HL-60 (cell line): ENCODE data around the gene XAF1.

Experiments
- DNase-seq, 2 experiments: peaks; one replicate each; pipeline ENCODE4 v3.0.0-alpha.2; 2010 to 2020; ENCODE audit warnings: low read depth in 1 of 2, low spot score in 1 of 2
- H3K27ac ChIP-seq: fragments of 250-450 bp; sonication (Bioruptor Pico); replicated peaks from 2 replicates; pipeline ENCODE4 v1.5.1; 2020; ENCODE audit warnings: mild to moderate bottlenecking, moderate library complexity
- H3K27me3 ChIP-seq: fragments of 250-450 bp; sonication (Bioruptor Pico); 2 replicates; pipeline ENCODE4 v1.5.1; 2021; ENCODE audit warnings: mild to moderate bottlenecking, moderate library complexity; ENCODE audit not compliant: insufficient read depth, poor library complexity, severe bottlenecking
- H3K4me3 ChIP-seq: replicated peaks from 2 replicates; pipeline ENCODE4 v1.5.1; 2011; ENCODE audit warnings: mild to moderate bottlenecking, control low read depth, low read length; ENCODE audit not compliant: insufficient read depth
- CTCF ChIP-seq: IDR thresholded peaks from one replicate; pipeline ENCODE4 v1.5.1; 2011; ENCODE audit warnings: low read length, control low read depth, inconsistent platforms; ENCODE audit not compliant: insufficient read depth
- GABPA ChIP-seq: IDR thresholded peaks from 2 replicates; pipeline ENCODE4 v1.6.1; 2012; ENCODE audit warnings: low read depth
- POLR2AphosphoS5 ChIP-seq: IDR thresholded peaks from 2 replicates; pipeline ENCODE4 v1.6.1; 2012; ENCODE audit warnings: low read depth
- REST ChIP-seq: IDR thresholded peaks from 2 replicates; pipeline ENCODE4 v1.6.1; 2012; ENCODE audit warnings: low read depth; ENCODE audit not compliant: insufficient replicate concordance
- SPI1 ChIP-seq: IDR thresholded peaks from 2 replicates; pipeline ENCODE4 v1.6.1; 2012; ENCODE audit warnings: low read depth, mild to moderate bottlenecking, borderline replicate concordance

XAF1 gene

GRCh38 chr17:6753546-6753945 is 2.3 kb upstream of the XAF1 start:
- H3K27me3 ChIP-seq, result no peaks in the 10 kb centered on the region
- no peak for TF ChIP-seq POLR2AphosphoS5
- TF ChIP-seq REST, result no peak
- TF ChIP-seq SPI1, result no peak
- TF ChIP-seq CTCF, result no peak
- no peak for TF ChIP-seq GABPA
- no peak for DNase-seq
- H3K4me3 ChIP-seq, result no peak overlapping the region
- no peak overlapping the region; the same call in 1 of the 2 replicates for H3K27ac ChIP-seq

GRCh38 chr17:6755281-6755680 is 565 bp upstream of the XAF1 start:
- DNase-seq, result no peak
- no peaks in the 10 kb centered on the region for H3K27me3 ChIP-seq
- no peak overlapping the region for H3K4me3 ChIP-seq
- no peak overlapping the region for H3K27ac ChIP-seq
- TF ChIP-seq REST (no peak), CTCF (no peak), POLR2AphosphoS5 (no peak), SPI1 (no peak), GABPA (no peak)

GRCh38 chr17:6756425-6757031 is 682 bp downstream of the XAF1 start:
- Histone ChIP-seq H3K27me3 (no peaks in the 10 kb centered on the region), H3K4me3 (peak overlapping the region; percentile 38), H3K27ac (no peak overlapping the region)
- TF ChIP-seq REST (no peak), GABPA (no peak), CTCF (no peak), POLR2AphosphoS5 (no peak), SPI1 (no peak)
- DNase-seq, result no peak
